ENCODE results near the gene SYK.
A peak's percentile ranks its signal among the peaks of the same experiment; 100 is the strongest.
"Not testable (repeated sequence)": the region's sequence is repeated elsewhere in the genome, so short reads cannot be mapped to it uniquely, and the experiment has no call there.

The SYK gene

DNA sequence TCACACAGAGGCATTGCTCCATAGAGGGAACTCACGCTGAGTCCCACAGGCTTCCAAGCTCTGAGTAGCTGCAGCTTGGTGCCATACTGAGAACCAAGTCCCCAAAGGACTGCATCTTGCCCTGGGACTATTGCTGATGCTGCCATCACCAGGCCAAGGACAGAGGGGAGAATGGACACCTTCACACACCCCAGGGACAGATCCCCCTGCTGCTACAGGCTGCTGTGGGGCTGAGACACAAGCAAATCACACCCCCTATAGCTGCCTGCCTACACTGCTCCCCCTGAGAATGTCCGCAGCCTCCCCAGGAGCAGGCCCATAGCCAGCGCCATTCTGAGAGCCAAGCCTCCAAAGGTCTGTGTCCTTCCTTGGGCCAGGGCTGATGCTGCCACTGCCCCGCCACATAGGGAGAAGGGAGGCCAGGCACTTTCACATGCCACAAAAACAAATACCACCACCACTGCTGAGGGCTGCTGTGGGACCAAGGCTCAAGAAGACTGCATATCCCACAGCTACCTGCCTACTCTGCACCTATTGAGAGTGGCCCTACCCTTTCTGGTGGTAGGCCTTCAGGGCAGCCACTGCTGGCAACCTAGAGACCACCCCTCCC lies 81.5 kb downstream of the SYK start:
- DNase-seq: no peak

DNA sequence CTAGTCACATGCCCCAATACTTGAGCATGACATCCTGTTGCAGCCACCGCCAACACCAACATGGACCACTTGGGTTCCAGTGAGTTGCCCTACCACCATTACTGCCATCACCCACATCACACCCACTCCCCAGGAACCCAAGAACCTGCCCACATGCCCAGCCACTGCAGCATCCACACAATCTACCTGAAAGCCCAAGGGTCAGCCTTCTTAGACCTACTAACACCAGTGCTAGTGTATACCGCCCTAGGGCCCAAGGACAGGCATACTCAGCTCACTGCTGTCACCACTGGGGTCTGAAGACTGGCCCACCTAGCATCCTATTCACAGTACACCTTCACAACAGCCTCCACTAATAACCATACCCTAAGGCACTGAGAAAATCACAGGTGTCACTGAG lies 82.0 kb downstream of the SYK start:
- no peak for DNase-seq

DNA sequence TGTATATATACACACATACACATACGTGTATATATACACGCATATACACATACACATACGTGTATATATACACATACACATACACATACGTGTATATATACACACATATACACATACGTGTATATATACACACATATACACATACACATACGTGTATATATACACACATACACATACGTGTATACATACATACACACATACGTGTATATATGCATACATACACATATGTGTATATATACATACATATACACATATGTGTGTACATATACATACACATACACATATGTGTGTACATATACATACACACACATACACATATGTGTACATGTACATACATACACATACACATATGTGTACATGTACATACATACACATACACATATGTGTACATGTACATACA lies 82.6 kb downstream of the SYK start:
- DNase-seq: no peak

- not testable (repeated sequence) for DNase-seq
Measured at GRCh38 chr9:90886868-90887267, 85.2 kb downstream of the SYK start.

- DNase-seq: no peak
Measured at GRCh38 chr9:90888941-90889340, 87.3 kb downstream of the SYK start.

DNA sequence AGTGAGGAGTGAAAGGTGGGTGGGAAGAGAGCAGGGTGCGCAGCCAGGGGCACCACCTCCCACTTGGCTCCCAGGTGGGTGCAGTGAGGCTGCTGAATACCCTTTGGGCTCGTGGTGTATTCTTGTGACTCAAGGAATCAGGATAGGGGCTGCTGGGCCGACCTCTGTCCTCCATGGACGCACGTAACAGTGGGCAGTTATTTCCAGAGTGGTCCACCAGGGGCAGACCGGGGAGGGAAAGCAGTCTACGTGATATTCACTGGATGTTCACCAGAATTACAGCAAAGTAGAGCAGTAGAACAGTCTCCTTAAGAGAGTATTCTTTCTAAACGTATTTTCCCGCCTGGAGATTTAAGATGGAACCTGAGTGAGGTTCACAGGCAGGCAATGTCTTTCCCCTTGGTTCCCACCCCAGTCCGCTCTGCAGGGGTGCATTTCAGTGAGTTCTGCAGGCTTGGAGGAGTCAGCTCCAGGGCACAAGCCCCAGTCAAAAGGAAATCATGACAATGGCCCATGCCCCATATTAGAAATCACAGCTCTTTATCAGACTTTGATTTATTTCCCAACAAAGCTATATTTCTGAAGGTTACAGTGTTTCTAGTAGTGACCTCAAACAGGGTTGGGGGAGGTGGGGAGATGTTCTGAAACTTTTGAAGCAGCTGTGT lies 88.7 kb downstream of the SYK start:
- no peak for DNase-seq

DNA sequence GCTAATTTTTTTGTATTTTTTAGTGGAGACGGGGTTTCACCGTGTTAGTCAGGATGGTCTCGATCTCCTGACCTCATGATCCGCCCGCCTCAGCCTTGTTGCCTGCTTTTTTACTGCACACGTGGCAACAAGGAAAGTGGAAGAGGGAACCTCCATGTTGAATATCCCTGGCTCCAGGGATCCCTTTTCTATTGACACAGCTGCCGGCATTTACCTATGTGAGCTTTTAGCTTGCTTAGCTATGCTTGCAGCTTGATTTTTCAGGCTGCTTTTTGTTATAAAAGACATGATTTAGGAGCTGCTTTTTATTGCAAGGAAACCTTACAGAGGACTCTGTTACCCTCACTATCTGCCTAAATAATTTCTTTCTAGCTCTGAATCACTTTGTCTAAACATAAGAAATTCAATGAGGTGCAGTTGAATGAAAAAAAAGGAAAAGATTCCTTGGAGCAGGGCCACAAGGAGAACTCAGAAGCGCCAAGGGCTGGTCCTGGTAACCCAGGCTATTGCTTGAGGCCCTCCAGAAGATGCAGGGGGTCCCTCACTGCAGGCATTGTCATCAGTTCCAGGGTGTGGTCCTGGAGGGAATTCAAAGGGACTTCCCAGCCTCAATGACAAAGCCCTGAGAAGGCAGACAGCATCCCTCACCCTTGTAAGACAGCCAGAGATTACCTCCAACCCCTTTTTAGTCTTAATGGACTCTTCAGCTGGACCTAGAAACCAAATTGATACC lies 89.9 kb downstream of the SYK start:
- no peak for DNase-seq

GRCh38 chr9:90892918-90893317 lies 91.3 kb downstream of the SYK start:
- no peak for DNase-seq

- DNase-seq: no peak
Measured at GRCh38 chr9:90893706-90894105, 92.1 kb downstream of the SYK start.

- DNase-seq: no peak
Measured at GRCh38 chr9:90894986-90895687, 93.5 kb downstream of the SYK start.

- DNase-seq: no peak
Measured at GRCh38 chr9:90895786-90896185, 94.2 kb downstream of the SYK start.

GRCh38 chr9:90896231-90896630 lies 94.6 kb downstream of the SYK start:
- no peak for DNase-seq

GRCh38 chr9:90898228-90898627 lies 96.6 kb downstream of the SYK start:
- no peak for DNase-seq

DNA sequence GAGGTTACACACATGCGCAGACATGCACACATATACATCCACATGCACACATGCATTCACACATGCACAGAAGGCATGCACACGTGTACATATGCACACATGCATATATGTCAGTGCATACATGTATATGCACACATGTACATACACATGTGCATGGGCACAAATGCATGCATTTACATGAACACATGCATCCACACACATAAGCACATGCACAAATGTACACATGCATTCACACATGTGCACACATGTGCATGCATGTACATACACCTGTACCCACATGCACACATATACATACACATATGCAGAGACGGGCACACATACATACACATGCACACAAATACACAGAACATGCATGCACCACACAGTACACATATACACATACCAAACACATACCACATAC lies 97.7 kb downstream of the SYK start:
- no peak for DNase-seq

- DNase-seq: no peak
Measured at GRCh38 chr9:90900130-90900529, 98.5 kb downstream of the SYK start.

DNA sequence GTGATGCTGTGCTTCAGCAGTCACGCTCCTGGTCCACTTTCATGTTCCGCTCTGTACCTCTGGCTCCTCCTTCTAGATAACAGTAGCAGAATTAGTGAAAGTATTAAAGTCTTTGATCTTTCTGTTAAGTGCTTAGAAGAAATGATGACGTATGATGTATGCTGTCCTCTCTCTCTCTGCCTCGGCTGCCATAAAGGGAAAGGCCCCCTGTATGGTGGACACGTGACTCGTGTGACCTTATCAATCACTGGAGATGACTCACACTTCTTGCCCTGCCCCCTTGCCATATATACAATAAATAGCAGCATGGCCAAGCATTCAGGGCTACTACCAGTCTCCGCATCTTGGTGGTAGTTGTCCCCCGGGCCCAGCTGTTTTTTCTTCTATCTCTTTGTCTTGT lies 100.3 kb downstream of the SYK start:
- DNase-seq: no peak

DNA sequence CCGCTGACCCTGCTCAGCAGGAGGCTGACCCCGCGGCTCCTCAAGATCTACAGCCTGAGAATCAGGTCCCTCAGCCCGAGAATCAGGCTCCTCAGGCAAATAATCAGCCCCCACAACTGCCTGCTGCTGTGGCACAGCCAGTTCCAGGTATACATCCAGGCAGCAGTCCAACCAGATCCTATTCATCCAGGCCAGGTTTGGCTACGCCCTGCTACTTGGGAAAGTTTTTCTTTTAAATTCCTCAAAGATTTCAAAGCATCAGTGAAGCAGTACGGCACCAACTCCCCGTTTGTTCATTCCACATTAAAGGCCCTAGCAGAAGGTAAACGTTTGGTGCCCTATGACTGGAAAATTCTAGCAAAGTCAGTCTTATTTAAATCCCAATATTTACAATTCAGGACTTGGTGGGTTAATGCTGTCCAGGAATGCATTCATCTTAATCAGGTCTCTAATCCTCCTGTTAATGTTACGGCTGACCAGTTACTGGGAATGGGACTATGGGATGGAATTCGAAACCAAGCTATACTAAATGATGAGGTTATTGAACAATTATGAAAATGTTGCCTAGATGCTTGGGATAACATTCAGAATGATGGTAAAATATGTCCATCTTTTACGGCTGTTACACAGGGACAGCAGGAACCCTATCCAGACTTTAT lies 102.3 kb downstream of the SYK start:
- DNase-seq: no peak

DNA sequence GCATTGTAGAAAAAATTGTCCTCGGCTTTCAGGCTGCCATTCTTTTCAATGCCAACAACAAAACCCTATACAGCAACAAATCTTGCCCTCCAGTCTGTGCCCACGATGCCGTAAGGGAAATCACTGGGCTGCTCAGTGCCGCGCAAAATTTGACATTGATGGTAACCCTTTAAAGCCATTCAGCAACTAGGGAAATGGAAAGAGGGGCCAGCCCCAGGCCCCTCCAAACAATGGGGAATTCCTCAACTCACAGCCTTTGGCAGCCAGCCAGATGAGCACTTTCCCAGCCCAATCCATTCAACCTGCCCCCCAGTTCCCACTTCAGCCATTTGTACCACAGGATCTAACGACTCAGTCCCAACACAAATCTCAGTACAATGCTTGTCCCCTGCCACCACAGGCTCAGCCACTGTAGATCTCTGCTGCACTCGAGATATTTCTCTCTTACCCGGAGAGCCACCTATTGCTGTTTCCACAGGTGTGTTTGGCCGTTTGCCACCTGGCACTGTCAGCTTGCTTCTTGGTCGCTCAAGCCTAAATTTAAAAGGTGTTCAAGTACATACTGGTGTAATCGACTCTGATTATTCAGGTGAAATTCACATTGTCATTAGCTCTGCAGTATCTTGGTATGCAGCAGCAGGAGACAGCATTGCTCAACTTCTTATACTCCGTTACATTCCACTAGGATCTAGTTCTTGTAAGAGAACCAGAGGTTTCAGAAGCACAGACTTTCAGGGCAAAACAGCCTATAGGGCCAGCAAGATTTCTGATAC lies 103.3 kb downstream of the SYK start:
- peak; percentile 12 to 42 for DNase-seq

- no peak for DNase-seq
Measured at GRCh38 chr9:90905822-90906221, 104.2 kb downstream of the SYK start.

- DNase-seq: peak in 1 of 2 experiments; percentile 14
Measured at GRCh38 chr9:90906316-90907055, 104.9 kb downstream of the SYK start.

- no peak for DNase-seq
Measured at GRCh38 chr9:90907056-90907445, 105.4 kb downstream of the SYK start.

GRCh38 chr9:90907790-90908189 lies 106.2 kb downstream of the SYK start:
- no peak for DNase-seq

All from NCI-H187 (cell line).